ENCODE measurements around the gene LCN10.
"Not testable (repeated sequence)": the region's sequence is repeated elsewhere in the genome, so short reads cannot be mapped to it uniquely, and the experiment has no call there.

Gene LCN10

GRCh38 chr9:136786451-136786850, 43.7 kb upstream of the LCN10 start:
- TF ChIP-seq CTCF (IDR thresholded peaks at IDR 0.05; ENCODE audit: insufficient read depth, missing control alignments), result no peak
- no peak for FAIRE-seq
- DNase-seq (ENCODE audit: insufficient read length, low spot score), result no peak

GRCh38 chr9:136785565-136786355, 43.0 kb upstream of the LCN10 start:
- not testable (repeated sequence) for FAIRE-seq

GRCh38 chr9:136784997-136785361, 42.2 kb upstream of the LCN10 start:
- no peak for FAIRE-seq

More at GRCh38 chr9:136785565-136786355, 43.0 kb upstream of the LCN10 start:
- DNase-seq (ENCODE audit: insufficient read length, low spot score), result not testable (repeated sequence)

GRCh38 chr9:136784249-136784996, 41.7 kb upstream of the LCN10 start:
- TF ChIP-seq CTCF (IDR thresholded peaks at IDR 0.05; ENCODE audit: insufficient read depth, missing control alignments), result peak; percentile 41
- FAIRE-seq (no peak), DNase-seq (ENCODE audit: insufficient read length, low spot score) (no peak)

More at GRCh38 chr9:136784997-136785361, 42.2 kb upstream of the LCN10 start:
- no peak for TF ChIP-seq CTCF (IDR thresholded peaks at IDR 0.05; ENCODE audit: insufficient read depth, missing control alignments)
- DNase-seq (ENCODE audit: insufficient read length, low spot score), result no peak

DNA sequence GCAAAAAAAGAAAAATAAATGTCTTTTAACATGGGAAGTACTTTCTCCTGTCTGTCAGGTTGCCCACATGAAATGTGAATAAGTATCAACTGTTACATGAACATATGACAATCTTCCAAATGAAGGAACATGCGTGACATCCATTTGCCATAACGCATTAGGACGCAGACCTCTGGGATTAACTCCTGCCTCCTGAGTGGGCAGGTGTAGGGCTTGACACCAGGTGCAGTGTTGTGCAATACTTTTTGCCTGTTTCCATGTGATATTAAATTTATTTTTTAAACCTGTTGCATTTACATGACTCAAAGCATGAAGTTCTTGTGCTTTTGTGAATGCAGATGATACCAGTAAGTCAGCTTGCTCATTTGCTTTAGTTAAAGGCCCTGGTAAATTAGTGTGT, 39.7 kb upstream of the LCN10 start:
- TF ChIP-seq CTCF (IDR thresholded peaks at IDR 0.05; ENCODE audit: insufficient read depth, missing control alignments), result no peak
- no peak for DNase-seq (ENCODE audit: insufficient read length, low spot score)
- no peak for FAIRE-seq

GRCh38 chr9:136779808-136780207, 37.1 kb upstream of the LCN10 start:
- FAIRE-seq (no peak), DNase-seq (ENCODE audit: insufficient read length, low spot score) (no peak)
- TF ChIP-seq CTCF (IDR thresholded peaks at IDR 0.05; ENCODE audit: insufficient read depth, missing control alignments), result no peak

GRCh38 chr9:136777359-136777758, 34.6 kb upstream of the LCN10 start:
- DNase-seq (ENCODE audit: insufficient read length, low spot score) (no peak), FAIRE-seq (no peak)
- no peak for TF ChIP-seq CTCF (IDR thresholded peaks at IDR 0.05; ENCODE audit: insufficient read depth, missing control alignments)

All from D721Med (cell line).